Measurements from ENCODE around the gene ACY1.

The ACY1 gene

GRCh38 chr3:51982838-51983577, at the start of gene ACY1:
Gene ACY1 (plus strand): TSS chr3:51983535. CDS start chr3:51984065, 530 bp downstream.
- peaks cover 6% of the 10 kb centered on the region for H3K36me3 Mint-ChIP-seq (ENCODE audit: low read depth)
- no peaks in the 10 kb centered on the region for H3K9me3 Mint-ChIP-seq
- H3K27ac Mint-ChIP-seq = peak within 1 kb of the TSS; percentile 94
- peak within 1 kb of the TSS; percentile 92 for H3K4me3 Mint-ChIP-seq
- peaks cover 34% of the 10 kb centered on the region for H3K4me1 Mint-ChIP-seq (ENCODE audit: low read depth)
- H3K27me3 Mint-ChIP-seq = no peaks in the 10 kb centered on the region

- Mint-ChIP-seq H3K36me3 (ENCODE audit: low read depth) (peaks cover 60% of the 10 kb centered on the region), H3K27me3 (no peaks in the 10 kb centered on the region), H3K9me3 (no peaks in the 10 kb centered on the region), H3K4me3 (no peak overlapping the region), H3K4me1 (ENCODE audit: low read depth) (peaks cover 11% of the 10 kb centered on the region), H3K27ac (no peak overlapping the region)
These were observed 49.0 kb upstream of the ACY1 start for GRCh38 chr3:51934139-51934850.

- H3K4me3 Mint-ChIP-seq = no peak overlapping the region
- H3K36me3 Mint-ChIP-seq (ENCODE audit: low read depth) = peaks cover 63% of the 10 kb centered on the region
- H3K27me3 Mint-ChIP-seq = no peaks in the 10 kb centered on the region
These were observed 48.1 kb upstream of the ACY1 start for GRCh38 chr3:51934991-51935885.

GRCh38 chr3:51935886-51936755, 47.2 kb upstream of the ACY1 start:
- Mint-ChIP-seq H3K4me1 (ENCODE audit: low read depth) (peaks cover 29% of the 10 kb centered on the region), H3K36me3 (ENCODE audit: low read depth) (peaks cover 72% of the 10 kb centered on the region), H3K9me3 (no peaks in the 10 kb centered on the region), H3K27ac (no peak overlapping the region), H3K27me3 (no peaks in the 10 kb centered on the region), H3K4me3 (no peak overlapping the region)

More at GRCh38 chr3:51934991-51935885, 48.1 kb upstream of the ACY1 start:
- Mint-ChIP-seq H3K9me3 (no peaks in the 10 kb centered on the region), H3K27ac (no peak overlapping the region), H3K4me1 (ENCODE audit: low read depth) (peaks cover 20% of the 10 kb centered on the region)

GRCh38 chr3:51937014-51937413, 46.3 kb upstream of the ACY1 start:
- H3K27me3 Mint-ChIP-seq = no peaks in the 10 kb centered on the region
- H3K36me3 Mint-ChIP-seq (ENCODE audit: low read depth) = peaks cover 68% of the 10 kb centered on the region
- H3K4me1 Mint-ChIP-seq (ENCODE audit: low read depth) = peaks cover 30% of the 10 kb centered on the region
- H3K27ac Mint-ChIP-seq = no peak overlapping the region
- H3K4me3 Mint-ChIP-seq = no peak overlapping the region
- H3K9me3 Mint-ChIP-seq = no peaks in the 10 kb centered on the region

GRCh38 chr3:51937611-51938450, 45.5 kb upstream of the ACY1 start:
- peaks cover 68% of the 10 kb centered on the region for H3K36me3 Mint-ChIP-seq (ENCODE audit: low read depth)
- H3K9me3 Mint-ChIP-seq = no peaks in the 10 kb centered on the region
- no peak overlapping the region for H3K27ac Mint-ChIP-seq
- H3K4me1 Mint-ChIP-seq (ENCODE audit: low read depth) = peaks cover 34% of the 10 kb centered on the region
- H3K27me3 Mint-ChIP-seq = no peaks in the 10 kb centered on the region
- no peak overlapping the region for H3K4me3 Mint-ChIP-seq

GRCh38 chr3:51938780-51939425, 44.4 kb upstream of the ACY1 start:
- Mint-ChIP-seq H3K36me3 (ENCODE audit: low read depth) (peaks cover 63% of the 10 kb centered on the region), H3K27ac (peak overlapping the region; percentile 66), H3K4me1 (ENCODE audit: low read depth) (peaks cover 38% of the 10 kb centered on the region), H3K9me3 (no peaks in the 10 kb centered on the region), H3K4me3 (peak overlapping the region; percentile 3), H3K27me3 (no peaks in the 10 kb centered on the region)

GRCh38 chr3:51940648-51941462, 42.5 kb upstream of the ACY1 start:
- Mint-ChIP-seq H3K27ac (peak overlapping the region; percentile 87), H3K4me1 (ENCODE audit: low read depth) (peaks cover 38% of the 10 kb centered on the region), H3K36me3 (ENCODE audit: low read depth) (peaks cover 45% of the 10 kb centered on the region), H3K9me3 (no peaks in the 10 kb centered on the region), H3K4me3 (peak overlapping the region; percentile 90), H3K27me3 (no peaks in the 10 kb centered on the region)

GRCh38 chr3:51941463-51941797, 41.9 kb upstream of the ACY1 start:
- H3K4me3 Mint-ChIP-seq = peak overlapping the region; percentile 90

GRCh38 chr3:51941798-51942602, 41.3 kb upstream of the ACY1 start, which contains the start of the genes PARP3 and RRP9:
Gene PARP3 (plus strand): TSS chr3:51942363. CDS start chr3:51943356, 993 bp downstream.
Gene RRP9 (minus strand): TSS chr3:51941904. CDS start chr3:51941867, 37 bp downstream.
- H3K9me3 Mint-ChIP-seq = no peaks in the 10 kb centered on the region
- H3K27me3 Mint-ChIP-seq = no peaks in the 10 kb centered on the region
- peaks cover 34% of the 10 kb centered on the region for H3K36me3 Mint-ChIP-seq (ENCODE audit: low read depth)
- peak within 1 kb of the TSS; percentile 87 for H3K27ac Mint-ChIP-seq
- H3K4me1 Mint-ChIP-seq (ENCODE audit: low read depth) = peaks cover 38% of the 10 kb centered on the region
- peak within 1 kb of the TSS; percentile 90 for H3K4me3 Mint-ChIP-seq

More at GRCh38 chr3:51941463-51941797, 41.9 kb upstream of the ACY1 start:
- peak overlapping the region; percentile 87 for H3K27ac Mint-ChIP-seq
- no peaks in the 10 kb centered on the region for H3K9me3 Mint-ChIP-seq
- H3K36me3 Mint-ChIP-seq (ENCODE audit: low read depth) = peaks cover 40% of the 10 kb centered on the region
- peaks cover 38% of the 10 kb centered on the region for H3K4me1 Mint-ChIP-seq (ENCODE audit: low read depth)
- no peaks in the 10 kb centered on the region for H3K27me3 Mint-ChIP-seq

GRCh38 chr3:51942603-51943450, 40.5 kb upstream of the ACY1 start:
- H3K4me1 Mint-ChIP-seq (ENCODE audit: low read depth) = peaks cover 38% of the 10 kb centered on the region
- peak overlapping the region; percentile 90 for H3K4me3 Mint-ChIP-seq
- H3K36me3 Mint-ChIP-seq (ENCODE audit: low read depth) = peaks cover 28% of the 10 kb centered on the region
- no peaks in the 10 kb centered on the region for H3K27me3 Mint-ChIP-seq
- peak overlapping the region; percentile 85 for H3K27ac Mint-ChIP-seq
- H3K9me3 Mint-ChIP-seq = no peaks in the 10 kb centered on the region

All from stimulated activated naive CD8-positive, alpha-beta T cell treated with anti-CD3 and anti-CD28 coated beads, Interleukin-15, Interleukin-2, amounts not matched to agents 100 ng/mL and 50 ng/mL, for 24 hours (primary cell).